Measurements from ENCODE around the gene CFAP52. TPM values are rescaled to one million over a fixed set of nuclear protein-coding genes. Genes with fewer than 3 reads are reported as not detected.
"Not testable (repeated sequence)": the region's sequence is repeated elsewhere in the genome, so short reads cannot be mapped to it uniquely, and the experiment has no call there.

Gene CFAP52
- total and polyA plus RNA-seq, 4 donors: 0.33 TPM; not detected in 3

GRCh38 chr17:9647014-9647413 is 70.6 kb downstream of the CFAP52 start (continued):
- no peak for TF ChIP-seq CTCF (IDR thresholded peaks at IDR 0.05; ENCODE audit: low read depth, low read length, missing input control)

GRCh38 chr17:9648521-9649110 is 72.2 kb downstream of the CFAP52 start:
- DNase-seq (ENCODE audit: low spot score): no peak
- H3K9me3 ChIP-seq (ENCODE audit: control insufficient read depth in 4 of 4, low read length in 3 of 4): no peaks in the 10 kb centered on the region
- H3K27ac ChIP-seq (ENCODE audit: low read depth in 1 of 2, low read length in 2 of 2): no peak overlapping the region
- H3K4me3 ChIP-seq (ENCODE audit: low read depth in 1 of 3, low read length in 3 of 3): no peak overlapping the region
- no peaks in the 10 kb centered on the region for H3K36me3 ChIP-seq (ENCODE audit: control insufficient read depth in 4 of 4, insufficient read depth in 3 of 4, low read depth in 1 of 4, low read length in 3 of 4)
- H3K4me1 ChIP-seq (ENCODE audit: control insufficient read depth in 4 of 4, insufficient read depth in 4 of 4, low read length in 3 of 4): peaks cover 2 to 23% (median 12%) of the 10 kb centered on the region in 4 donors
- TF ChIP-seq TAF1 (conservative IDR thresholded peaks at IDR 0.05): no peak
- TF ChIP-seq RAD21 (IDR thresholded peaks at IDR 0.05): no peak
- no peak for TF ChIP-seq FOXA1 (IDR thresholded peaks at IDR 0.05)
- no peaks in the 10 kb centered on the region for H3K27me3 ChIP-seq (ENCODE audit: control insufficient read depth in 4 of 4, insufficient read depth in 4 of 4, low read length in 3 of 4)
- 72% methylated on average over 3 of the region's 3 CpGs for WGBS
- no peak overlapping the region for H3K9ac ChIP-seq (ENCODE audit: low read depth in 1 of 2, low read length in 2 of 2)

GRCh38 chr17:9658593-9659211 is 82.3 kb downstream of the CFAP52 start:
- Histone ChIP-seq H3K4me3 (ENCODE audit: low read depth in 1 of 3, low read length in 3 of 3) (no peak overlapping the region), H3K4me1 (ENCODE audit: control insufficient read depth in 4 of 4, insufficient read depth in 4 of 4, low read length in 3 of 4) (no peaks in the 10 kb centered on the region), H3K9me3 (ENCODE audit: control insufficient read depth in 4 of 4, low read length in 3 of 4) (no peaks in the 10 kb centered on the region), H3K36me3 (ENCODE audit: control insufficient read depth in 4 of 4, insufficient read depth in 3 of 4, low read depth in 1 of 4, low read length in 3 of 4) (peaks cover 0 to 3% (median 0%) of the 10 kb centered on the region in 4 donors), H3K9ac (ENCODE audit: low read depth in 1 of 2, low read length in 2 of 2) (no peak overlapping the region), H3K27ac (ENCODE audit: low read depth in 1 of 2, low read length in 2 of 2) (no peak overlapping the region), H3K27me3 (ENCODE audit: control insufficient read depth in 4 of 4, insufficient read depth in 4 of 4, low read length in 3 of 4) (no peaks in the 10 kb centered on the region)
- 77% methylated on average over 4 of the region's 4 CpGs for WGBS
- TF ChIP-seq EGR1 (IDR thresholded peaks at IDR 0.05; ENCODE audit: low read depth in 2 of 2) (no peak), RXRA (IDR thresholded peaks at IDR 0.05) (no peak), FOXA1 (IDR thresholded peaks at IDR 0.05) (no peak), REST (IDR thresholded peaks at IDR 0.05) (no peak)
- DNase-seq (ENCODE audit: low spot score): no peak

- no peak for TF ChIP-seq CTCF (IDR thresholded peaks at IDR 0.05; ENCODE audit: low read depth, low read length, missing input control)
- no peak for TF ChIP-seq NR2F2 (IDR thresholded peaks at IDR 0.05)
- TF ChIP-seq MAX (IDR thresholded peaks at IDR 0.05): no peak
- Histone ChIP-seq H3K27ac (ENCODE audit: low read depth in 1 of 2, low read length in 2 of 2) (no peak overlapping the region), H3K27me3 (ENCODE audit: control insufficient read depth in 4 of 4, insufficient read depth in 4 of 4, low read length in 3 of 4) (no peaks in the 10 kb centered on the region), H3K9me3 (ENCODE audit: control insufficient read depth in 4 of 4, low read length in 3 of 4) (no peaks in the 10 kb centered on the region), H3K4me3 (ENCODE audit: low read depth in 1 of 3, low read length in 3 of 3) (no peak overlapping the region), H3K4me1 (ENCODE audit: control insufficient read depth in 4 of 4, insufficient read depth in 4 of 4, low read length in 3 of 4) (no peaks in the 10 kb centered on the region), H3K36me3 (ENCODE audit: control insufficient read depth in 4 of 4, insufficient read depth in 3 of 4, low read depth in 1 of 4, low read length in 3 of 4) (peaks cover 0 to 3% (median 0%) of the 10 kb centered on the region in 4 donors), H3K9ac (ENCODE audit: low read depth in 1 of 2, low read length in 2 of 2) (no peak overlapping the region)
- WGBS: 96% methylated on average over 2 of the region's 2 CpGs
- no peak for DNase-seq (ENCODE audit: low spot score)
Observed at GRCh38 chr17:9661027-9661426, 84.6 kb downstream of the CFAP52 start.

- H3K27me3 ChIP-seq (ENCODE audit: control insufficient read depth in 4 of 4, insufficient read depth in 4 of 4, low read length in 3 of 4); H3K36me3 ChIP-seq (ENCODE audit: control insufficient read depth in 4 of 4, insufficient read depth in 3 of 4, low read depth in 1 of 4, low read length in 3 of 4); DNase-seq (ENCODE audit: low spot score); H3K27ac ChIP-seq (ENCODE audit: low read depth in 1 of 2, low read length in 2 of 2); H3K4me1 ChIP-seq (ENCODE audit: control insufficient read depth in 4 of 4, insufficient read depth in 4 of 4, low read length in 3 of 4); H3K9ac ChIP-seq (ENCODE audit: low read depth in 1 of 2, low read length in 2 of 2); H3K9me3 ChIP-seq (ENCODE audit: control insufficient read depth in 4 of 4, low read length in 3 of 4); H3K4me3 ChIP-seq (ENCODE audit: low read depth in 1 of 3, low read length in 3 of 3): not testable (repeated sequence)
- 95% methylated on average over 11 of the region's 11 CpGs for WGBS
Observed at GRCh38 chr17:9663511-9663910, 87.1 kb downstream of the CFAP52 start.
